ENCODE results near the gene NOC2L.

NOC2L gene

GRCh38 chr1:964691-965525 lies 5.9 kb upstream of the NOC2L start:
- TF ChIP-seq ZNF274 (IDR thresholded peaks at IDR 0.05; ENCODE audit: low read depth, low read length), result no peak
- no peak overlapping the region for H3K4me3 ChIP-seq (ENCODE audit: low read length)

- no peak for TF ChIP-seq ZNF274 (IDR thresholded peaks at IDR 0.05; ENCODE audit: low read depth, low read length)
- H3K4me3 ChIP-seq (ENCODE audit: low read length), result no peak overlapping the region
These were observed 4.9 kb upstream of the NOC2L start for GRCh38 chr1:963746-964525.

- no peak for TF ChIP-seq ZNF274 (IDR thresholded peaks at IDR 0.05; ENCODE audit: low read depth, low read length)
- no peak overlapping the region for H3K4me3 ChIP-seq (ENCODE audit: low read length)
These were observed 4.2 kb upstream of the NOC2L start for GRCh38 chr1:963301-963651.

GRCh38 chr1:962381-963300 lies 3.6 kb upstream of the NOC2L start:
- H3K4me3 ChIP-seq (ENCODE audit: low read length), result no peak overlapping the region
- no peak for TF ChIP-seq ZNF274 (IDR thresholded peaks at IDR 0.05; ENCODE audit: low read depth, low read length)

GRCh38 chr1:961132-961669 lies 2.1 kb upstream of the NOC2L start:
- H3K4me3 ChIP-seq (ENCODE audit: low read length), result peak overlapping the region; percentile 70
- no peak for TF ChIP-seq ZNF274 (IDR thresholded peaks at IDR 0.05; ENCODE audit: low read depth, low read length)

GRCh38 chr1:960363-961131 lies 1.5 kb upstream of the NOC2L start, which contains the start of gene KLHL17:
TSS of gene KLHL17 (plus strand) at chr1:960584. CDS start at chr1:960694, 110 bp downstream.
- TF ChIP-seq ZNF274 (IDR thresholded peaks at IDR 0.05; ENCODE audit: low read depth, low read length), result no peak
- H3K4me3 ChIP-seq (ENCODE audit: low read length), result peak within 1 kb of the TSS; percentile 70

- H3K4me3 ChIP-seq (ENCODE audit: low read length), result peak overlapping the region; percentile 70; the same call in 1 of the 2 replicates
- no peak for TF ChIP-seq ZNF274 (IDR thresholded peaks at IDR 0.05; ENCODE audit: low read depth, low read length)
These were observed 791 bp upstream of the NOC2L start for GRCh38 chr1:959731-960362.

- TF ChIP-seq ZNF274 (IDR thresholded peaks at IDR 0.05; ENCODE audit: low read depth, low read length), result no peak
- H3K4me3 ChIP-seq (ENCODE audit: low read length), result no peak overlapping the region
These were observed 2.4 kb downstream of the NOC2L start for GRCh38 chr1:956636-957035.

GRCh38 chr1:955474-955873 lies 3.6 kb downstream of the NOC2L start:
- H3K4me3 ChIP-seq (ENCODE audit: low read length), result no peak overlapping the region
- no peak for TF ChIP-seq ZNF274 (IDR thresholded peaks at IDR 0.05; ENCODE audit: low read depth, low read length)

GRCh38 chr1:954927-955326 lies 4.1 kb downstream of the NOC2L start:
- TF ChIP-seq ZNF274 (IDR thresholded peaks at IDR 0.05; ENCODE audit: low read depth, low read length), result no peak
- H3K4me3 ChIP-seq (ENCODE audit: low read length), result no peak overlapping the region

GRCh38 chr1:953524-954320 lies 5.3 kb downstream of the NOC2L start:
- TF ChIP-seq ZNF274 (IDR thresholded peaks at IDR 0.05; ENCODE audit: low read depth, low read length), result no peak
- no peak overlapping the region for H3K4me3 ChIP-seq (ENCODE audit: low read length)

- TF ChIP-seq ZNF274 (IDR thresholded peaks at IDR 0.05; ENCODE audit: low read depth, low read length), result no peak
These were observed 6.5 kb downstream of the NOC2L start for GRCh38 chr1:952603-953002.

More at GRCh38 chr1:952603-953002, 6.5 kb downstream of the NOC2L start:
- H3K4me3 ChIP-seq (ENCODE audit: low read length), result no peak overlapping the region

Data from GM08714 (cell line).